Measurements from ENCODE around the gene STK17B.

DNA sequence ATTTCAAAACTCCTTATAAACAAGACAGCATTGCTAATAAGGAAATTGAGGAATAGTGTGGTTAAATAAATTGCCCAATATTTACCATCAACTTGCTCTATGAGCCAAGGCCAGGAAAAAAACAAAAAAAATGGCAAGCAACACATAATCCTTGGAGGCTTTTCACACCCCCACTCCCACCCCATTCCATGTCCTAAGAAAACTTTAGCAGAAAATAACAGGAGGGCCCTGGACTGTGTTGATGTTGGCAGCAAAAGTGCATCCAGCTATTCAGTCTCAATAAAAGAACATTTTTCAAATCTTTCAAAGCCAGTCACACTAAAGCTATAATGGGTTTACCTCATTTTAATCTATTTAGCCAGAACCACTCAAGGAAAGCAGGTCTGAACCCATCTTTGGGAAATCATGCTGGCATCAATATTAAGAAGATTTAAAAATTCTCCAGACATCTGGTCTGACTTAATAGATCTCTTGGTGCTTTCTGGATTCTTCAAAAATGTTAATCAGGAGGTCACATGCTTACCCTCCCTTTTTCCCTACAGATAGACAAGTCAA, 34.6 kb upstream of the STK17B start:
- TF ChIP-seq, protein P1, sequence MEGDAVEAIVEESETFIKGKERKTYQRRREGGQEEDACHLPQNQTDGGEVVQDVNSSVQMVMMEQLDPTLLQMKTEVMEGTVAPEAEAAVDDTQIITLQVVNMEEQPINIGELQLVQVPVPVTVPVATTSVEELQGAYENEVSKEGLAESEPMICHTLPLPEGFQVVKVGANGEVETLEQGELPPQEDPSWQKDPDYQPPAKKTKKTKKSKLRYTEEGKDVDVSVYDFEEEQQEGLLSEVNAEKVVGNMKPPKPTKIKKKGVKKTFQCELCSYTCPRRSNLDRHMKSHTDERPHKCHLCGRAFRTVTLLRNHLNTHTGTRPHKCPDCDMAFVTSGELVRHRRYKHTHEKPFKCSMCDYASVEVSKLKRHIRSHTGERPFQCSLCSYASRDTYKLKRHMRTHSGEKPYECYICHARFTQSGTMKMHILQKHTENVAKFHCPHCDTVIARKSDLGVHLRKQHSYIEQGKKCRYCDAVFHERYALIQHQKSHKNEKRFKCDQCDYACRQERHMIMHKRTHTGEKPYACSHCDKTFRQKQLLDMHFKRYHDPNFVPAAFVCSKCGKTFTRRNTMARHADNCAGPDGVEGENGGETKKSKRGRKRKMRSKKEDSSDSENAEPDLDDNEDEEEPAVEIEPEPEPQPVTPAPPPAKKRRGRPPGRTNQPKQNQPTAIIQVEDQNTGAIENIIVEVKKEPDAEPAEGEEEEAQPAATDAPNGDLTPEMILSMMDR (conservative IDR thresholded peaks at IDR 0.05; ENCODE audit: low read depth, low read length) = no peak
- TF ChIP-seq EZH2phosphoT487 (IDR thresholded peaks at IDR 0.05; ENCODE audit: borderline replicate concordance, low read length) = no peak
